Neutrophil (primary cell): ENCODE measurements around the gene GPR4.

Source experiments
- H3K27ac ChIP-seq: fragments of 200-600 bp; sonication (generic); 2 replicates; pipeline ENCODE4 v1.5.1; 2016; ENCODE audit warnings: mild to moderate bottlenecking, moderate library complexity
- H3K27me3 ChIP-seq: fragments of 200-600 bp; sonication (generic); 2 replicates; pipeline ENCODE4 v1.6.0; 2016; ENCODE audit warnings: mild to moderate bottlenecking
- H3K36me3 ChIP-seq: fragments of 200-600 bp; sonication (generic); 2 replicates; pipeline ENCODE4 v1.5.1; 2017
- H3K4me1 ChIP-seq, 2 experiments: fragments of 200-600 bp in 1 of 2; sonication (generic) in 1 of 2; 1 replicate in 1 of 2; 2 replicates in 1 of 2; pipeline versions ENCODE4 v1.5.1 to v1.6.1; 2013 to 2016; ENCODE audit warnings: low read depth in 1 of 2, low read length in 1 of 2, mild to moderate bottlenecking in 1 of 2, moderate library complexity in 1 of 2; ENCODE audit not compliant: control insufficient read depth in 1 of 2, insufficient read depth in 1 of 2
- H3K4me3 ChIP-seq, 2 experiments: fragments of 200-600 bp in 1 of 2; sonication (generic) in 1 of 2; 1 replicate in 1 of 2; 2 replicates in 1 of 2; pipeline ENCODE4 v1.5.1; 2013 to 2016; ENCODE audit warnings: low read depth in 1 of 2, low read length in 1 of 2, mild to moderate bottlenecking in 1 of 2, moderate library complexity in 1 of 2
- H3K9me3 ChIP-seq: fragments of 200-600 bp; sonication (generic); 2 replicates; pipeline ENCODE4 v1.5.1; 2016
- TF ChIP-seq, protein P1 (sequence below): fragments of 200-600 bp; sonication (generic); IDR thresholded peaks from 2 replicates; pipeline ENCODE4 v1.5.1; 2016; ENCODE audit warnings: antibody characterized with exemption

The GPR4 gene

DNA sequence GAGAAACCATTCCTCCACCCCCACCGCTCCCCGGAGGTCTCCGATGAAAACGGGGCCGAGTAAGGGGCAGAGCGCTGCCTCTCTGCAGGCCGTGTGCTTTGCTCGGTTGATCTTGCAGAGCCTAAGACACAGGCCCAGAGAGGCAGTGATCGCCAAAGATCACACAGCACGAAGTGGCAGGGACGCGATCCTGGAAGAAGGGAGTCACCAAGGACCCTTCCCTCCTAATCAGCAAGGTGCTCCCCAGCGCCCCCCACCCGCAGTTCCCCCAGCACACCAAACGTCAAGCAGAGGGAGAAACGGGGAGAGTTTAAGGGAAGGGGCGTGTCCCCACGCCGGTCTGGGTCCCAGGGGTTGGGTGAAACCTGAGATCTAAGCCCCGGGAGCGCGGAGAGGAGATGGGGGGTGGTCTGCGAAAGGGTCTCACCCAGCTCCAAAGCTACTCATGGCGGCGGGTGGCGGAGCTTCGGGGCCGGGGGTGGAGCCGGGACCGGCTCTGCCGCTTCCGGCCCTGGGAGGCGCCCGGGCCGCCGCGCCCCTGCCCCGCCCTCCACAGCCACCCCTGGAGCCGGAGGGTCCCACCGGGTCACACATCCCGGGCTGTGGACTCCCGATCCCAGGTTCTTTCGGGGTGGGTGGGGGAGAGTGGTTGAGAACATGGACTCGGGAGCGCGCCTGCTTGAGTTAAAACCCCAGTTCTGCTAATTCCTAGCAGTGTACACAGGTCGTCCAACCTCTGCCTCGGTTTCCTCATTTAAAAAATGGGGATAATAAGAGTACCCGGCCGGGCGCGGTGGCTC is 37.1 kb upstream of the GPR4 start, which contains the start of gene EML2:
Gene EML2, minus strand, starts transcription at position 468 of the 800 bp plus-strand sequence. Its CDS starts 21 bp downstream, at position 447.
- Histone ChIP-seq H3K4me3 (peak within 1 kb of the TSS; percentile 80 to 84), H3K9me3 (no peaks in the 10 kb centered on the region), H3K27me3 (peaks cover 10% of the 10 kb centered on the region), H3K27ac (peak within 1 kb of the TSS; percentile 42), H3K4me1 (peaks cover 47 to 54% of the 10 kb centered on the region in 2 experiments), H3K36me3 (no peaks in the 10 kb centered on the region)
- TF ChIP-seq, protein P1, sequence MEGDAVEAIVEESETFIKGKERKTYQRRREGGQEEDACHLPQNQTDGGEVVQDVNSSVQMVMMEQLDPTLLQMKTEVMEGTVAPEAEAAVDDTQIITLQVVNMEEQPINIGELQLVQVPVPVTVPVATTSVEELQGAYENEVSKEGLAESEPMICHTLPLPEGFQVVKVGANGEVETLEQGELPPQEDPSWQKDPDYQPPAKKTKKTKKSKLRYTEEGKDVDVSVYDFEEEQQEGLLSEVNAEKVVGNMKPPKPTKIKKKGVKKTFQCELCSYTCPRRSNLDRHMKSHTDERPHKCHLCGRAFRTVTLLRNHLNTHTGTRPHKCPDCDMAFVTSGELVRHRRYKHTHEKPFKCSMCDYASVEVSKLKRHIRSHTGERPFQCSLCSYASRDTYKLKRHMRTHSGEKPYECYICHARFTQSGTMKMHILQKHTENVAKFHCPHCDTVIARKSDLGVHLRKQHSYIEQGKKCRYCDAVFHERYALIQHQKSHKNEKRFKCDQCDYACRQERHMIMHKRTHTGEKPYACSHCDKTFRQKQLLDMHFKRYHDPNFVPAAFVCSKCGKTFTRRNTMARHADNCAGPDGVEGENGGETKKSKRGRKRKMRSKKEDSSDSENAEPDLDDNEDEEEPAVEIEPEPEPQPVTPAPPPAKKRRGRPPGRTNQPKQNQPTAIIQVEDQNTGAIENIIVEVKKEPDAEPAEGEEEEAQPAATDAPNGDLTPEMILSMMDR = no peak

DNA sequence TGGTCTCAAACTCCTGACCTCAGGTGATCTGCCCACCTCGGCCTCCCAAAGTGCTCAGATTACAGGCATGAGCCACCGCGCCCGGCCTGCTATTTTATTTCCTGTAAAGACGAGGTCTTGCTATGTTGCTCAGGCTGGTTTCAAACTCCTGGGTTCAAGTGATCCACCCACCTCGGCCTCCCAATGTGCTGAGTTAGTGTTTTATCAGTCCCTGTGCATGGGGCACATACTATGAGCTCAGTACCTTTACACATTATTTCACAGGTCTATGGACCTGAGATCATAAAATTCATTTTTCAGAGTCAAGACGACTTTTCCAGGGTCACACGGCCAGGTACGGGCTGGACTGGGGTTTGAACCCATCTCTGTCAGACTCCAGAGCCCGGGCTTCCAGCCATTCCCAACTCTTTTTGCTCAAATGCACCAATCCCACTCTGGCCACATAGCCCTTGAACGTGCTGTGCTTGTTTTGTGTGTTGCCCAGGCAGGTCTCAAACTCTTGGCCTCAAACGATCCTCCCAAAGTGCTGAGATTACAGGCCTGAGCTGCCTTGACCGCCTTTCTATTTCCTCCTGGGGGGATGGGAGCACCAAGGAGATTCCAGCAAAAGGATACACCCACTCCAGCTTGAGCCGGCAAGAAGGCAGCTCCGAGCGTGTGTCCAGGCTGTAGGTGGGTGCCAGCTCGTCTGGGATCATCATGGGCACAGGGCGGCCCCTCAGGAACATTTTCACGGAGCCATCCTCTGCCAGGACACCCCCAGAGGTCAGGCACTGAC is 36.1 kb upstream of the GPR4 start:
- Histone ChIP-seq H3K27ac (no peak overlapping the region), H3K4me1 (peaks cover 43 to 49% of the 10 kb centered on the region in 2 experiments), H3K9me3 (no peaks in the 10 kb centered on the region), H3K27me3 (no peaks in the 10 kb centered on the region), H3K36me3 (peaks cover 2% of the 10 kb centered on the region), H3K4me3 (peak overlapping the region in 1 of 2 experiments; percentile 84)
- TF ChIP-seq, protein P1 = no peak

DNA sequence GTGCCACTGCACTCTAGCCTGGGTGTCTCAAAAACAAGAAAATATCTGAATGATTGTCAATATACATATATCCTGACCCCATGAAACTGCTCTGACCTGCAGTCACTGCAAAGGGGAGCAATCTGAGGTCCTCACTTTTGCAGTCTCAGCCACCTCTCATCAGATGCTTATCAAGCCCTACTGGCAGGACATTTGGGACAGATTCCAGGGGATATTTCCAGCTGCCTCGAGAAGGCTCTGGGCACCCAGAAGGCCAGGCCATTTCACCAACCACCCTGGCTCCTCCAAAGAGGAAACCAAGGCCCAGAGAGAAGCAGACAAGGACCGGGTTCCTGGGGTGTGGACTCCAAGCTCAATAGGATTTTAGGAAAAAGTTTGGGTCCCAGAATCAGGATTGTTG is 34.9 kb upstream of the GPR4 start:
- Histone ChIP-seq H3K27me3 (no peaks in the 10 kb centered on the region), H3K4me3 (no peak overlapping the region), H3K9me3 (no peaks in the 10 kb centered on the region), H3K36me3 (peaks cover 13% of the 10 kb centered on the region), H3K27ac (no peak overlapping the region), H3K4me1 (peaks cover 32 to 37% of the 10 kb centered on the region in 2 experiments)
- TF ChIP-seq, protein P1 = no peak

DNA sequence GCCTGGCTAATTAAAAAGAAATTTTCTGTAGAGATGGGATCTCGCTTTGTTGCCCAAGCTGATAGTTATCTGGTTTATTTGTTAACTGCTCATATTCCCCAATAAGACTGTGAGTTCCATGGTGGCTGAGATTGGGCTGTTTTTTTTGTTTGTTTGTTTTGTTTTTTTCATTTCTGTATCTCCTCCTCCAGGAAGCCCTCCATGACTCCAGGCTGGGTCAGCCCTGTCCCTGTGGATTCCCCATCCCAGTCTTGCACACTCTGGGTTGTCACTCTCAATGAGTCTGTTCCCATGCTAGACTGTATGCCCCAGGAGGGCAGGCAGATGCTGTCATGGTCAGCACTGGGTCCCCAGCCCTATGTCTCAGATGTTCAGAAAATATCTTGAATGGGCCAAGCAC is 34.3 kb upstream of the GPR4 start:
- Histone ChIP-seq H3K4me1 (peaks cover 25 to 31% of the 10 kb centered on the region in 2 experiments), H3K36me3 (peaks cover 13% of the 10 kb centered on the region), H3K9me3 (no peaks in the 10 kb centered on the region), H3K27ac (no peak overlapping the region), H3K27me3 (no peaks in the 10 kb centered on the region), H3K4me3 (no peak overlapping the region)
- TF ChIP-seq, protein P1 = no peak

DNA sequence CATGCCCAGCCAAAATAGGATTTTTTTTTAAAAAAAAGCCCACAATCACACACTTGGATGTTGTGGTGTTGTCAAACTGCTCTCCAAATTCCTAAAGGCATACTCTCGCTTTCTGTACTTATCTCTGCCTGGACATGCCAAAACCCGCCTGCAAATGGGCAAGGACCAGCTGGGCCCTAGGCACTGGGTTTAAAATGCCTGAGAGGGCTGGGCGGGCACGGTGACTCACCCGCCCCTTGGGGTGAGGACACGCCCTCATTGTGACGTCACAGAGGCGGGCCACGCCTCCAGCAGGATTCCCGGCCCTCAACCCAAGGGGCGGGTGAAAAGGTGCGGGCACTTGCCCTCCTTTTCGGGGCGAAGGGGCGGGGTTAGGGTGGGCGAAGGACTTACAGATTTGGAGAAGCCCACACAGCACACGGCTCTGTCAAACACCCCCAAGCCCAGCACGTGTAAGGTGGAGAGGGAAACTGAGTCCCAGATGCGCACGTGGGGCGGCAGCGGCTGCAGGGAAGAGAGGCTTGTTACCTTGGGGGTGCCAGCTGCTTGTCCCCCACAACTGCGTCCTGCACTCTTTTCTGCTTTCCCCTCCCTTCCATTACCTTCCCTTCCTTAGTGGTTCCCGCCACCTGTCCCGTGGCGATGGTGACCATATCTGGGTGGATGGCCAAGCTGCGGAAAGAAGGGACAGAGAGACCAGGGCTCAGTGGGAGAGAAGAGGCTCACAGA is 30.6 kb upstream of the GPR4 start:
- no peak overlapping the region for H3K4me3 ChIP-seq
- no peaks in the 10 kb centered on the region for H3K27me3 ChIP-seq
- no peak overlapping the region for H3K27ac ChIP-seq
- no peaks in the 10 kb centered on the region for H3K4me1 ChIP-seq
- no peaks in the 10 kb centered on the region for H3K9me3 ChIP-seq
- peaks cover 35% of the 10 kb centered on the region for H3K36me3 ChIP-seq
- TF ChIP-seq, protein P1 = no peak
